ENCODE results near the gene PIK3R4.
A peak's percentile ranks its signal among the peaks of the same experiment; 100 is the strongest.

PIK3R4 gene

DNA sequence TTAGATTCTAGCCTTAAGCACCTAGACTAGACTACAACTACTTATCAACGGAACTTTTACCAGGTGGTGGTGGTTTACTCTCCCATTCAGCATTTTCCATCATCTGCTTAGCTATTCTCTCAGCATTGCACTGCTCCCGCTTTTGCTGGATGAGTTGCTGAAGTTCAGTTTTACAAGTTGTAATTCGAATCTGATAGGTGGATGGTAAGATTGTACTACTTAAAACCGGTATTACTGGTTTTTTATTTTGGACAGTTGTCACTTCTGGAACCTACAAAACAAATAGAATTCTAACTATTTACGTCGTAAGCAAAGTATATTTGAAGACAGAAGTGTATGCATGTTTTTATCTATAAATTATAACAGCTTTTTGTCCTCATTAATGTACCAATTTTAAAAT, 41.1 kb downstream of the PIK3R4 start:
- no peak for DNase-seq (ENCODE audit: low read depth)
- TF ChIP-seq, protein P1, sequence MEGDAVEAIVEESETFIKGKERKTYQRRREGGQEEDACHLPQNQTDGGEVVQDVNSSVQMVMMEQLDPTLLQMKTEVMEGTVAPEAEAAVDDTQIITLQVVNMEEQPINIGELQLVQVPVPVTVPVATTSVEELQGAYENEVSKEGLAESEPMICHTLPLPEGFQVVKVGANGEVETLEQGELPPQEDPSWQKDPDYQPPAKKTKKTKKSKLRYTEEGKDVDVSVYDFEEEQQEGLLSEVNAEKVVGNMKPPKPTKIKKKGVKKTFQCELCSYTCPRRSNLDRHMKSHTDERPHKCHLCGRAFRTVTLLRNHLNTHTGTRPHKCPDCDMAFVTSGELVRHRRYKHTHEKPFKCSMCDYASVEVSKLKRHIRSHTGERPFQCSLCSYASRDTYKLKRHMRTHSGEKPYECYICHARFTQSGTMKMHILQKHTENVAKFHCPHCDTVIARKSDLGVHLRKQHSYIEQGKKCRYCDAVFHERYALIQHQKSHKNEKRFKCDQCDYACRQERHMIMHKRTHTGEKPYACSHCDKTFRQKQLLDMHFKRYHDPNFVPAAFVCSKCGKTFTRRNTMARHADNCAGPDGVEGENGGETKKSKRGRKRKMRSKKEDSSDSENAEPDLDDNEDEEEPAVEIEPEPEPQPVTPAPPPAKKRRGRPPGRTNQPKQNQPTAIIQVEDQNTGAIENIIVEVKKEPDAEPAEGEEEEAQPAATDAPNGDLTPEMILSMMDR (IDR thresholded peaks at IDR 0.05; ENCODE audit: low read depth, low read length, missing control alignments), result no peak
- in situ Hi-C loops (cut with HindIII; ENCODE audit: low sequenced_read_pairs), result no loop called here
- no peak overlapping the region for H3K4me3 ChIP-seq (ENCODE audit: low read depth, low read length)

- TF ChIP-seq, protein P1 (IDR thresholded peaks at IDR 0.05; ENCODE audit: low read depth, low read length, missing control alignments), result no peak
- in situ Hi-C loops (cut with HindIII; ENCODE audit: low sequenced_read_pairs), result no loop called here
- no peak for DNase-seq (ENCODE audit: low read depth)
- no peak overlapping the region for H3K4me3 ChIP-seq (ENCODE audit: low read depth, low read length)
These were observed 43.6 kb downstream of the PIK3R4 start for GRCh38 chr3:130702985-130703384.

DNA sequence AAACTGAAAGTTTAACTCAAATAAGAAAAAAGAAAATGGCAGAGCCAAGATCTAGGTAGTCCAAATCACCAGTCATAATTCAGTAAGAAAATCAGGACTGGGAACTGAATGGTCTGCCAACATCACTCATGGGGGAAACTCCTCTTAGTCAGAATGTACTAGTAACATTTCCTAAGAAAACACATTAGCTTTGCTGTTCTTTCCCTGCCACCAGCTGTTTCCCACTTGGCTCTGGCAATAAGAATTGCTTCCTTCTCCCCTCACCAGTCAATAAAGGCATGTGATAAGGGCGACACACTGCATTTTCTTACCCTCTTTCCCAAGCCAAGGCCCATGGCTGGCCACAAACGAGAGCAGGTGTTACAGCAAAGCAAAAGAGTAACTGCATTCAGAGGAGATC, 46.1 kb downstream of the PIK3R4 start:
- no peak overlapping the region for H3K4me3 ChIP-seq (ENCODE audit: low read depth, low read length)
- in situ Hi-C loops (cut with HindIII; ENCODE audit: low sequenced_read_pairs), result no loop called here
- no peak for DNase-seq (ENCODE audit: low read depth)
- TF ChIP-seq, protein P1 (IDR thresholded peaks at IDR 0.05; ENCODE audit: low read depth, low read length, missing control alignments), result no peak

- TF ChIP-seq, protein P1 (IDR thresholded peaks at IDR 0.05; ENCODE audit: low read depth, low read length, missing control alignments), result peak; percentile 12
- in situ Hi-C loops (cut with HindIII; ENCODE audit: low sequenced_read_pairs), result no loop called here
- no peak for DNase-seq (ENCODE audit: low read depth)
- no peak overlapping the region for H3K4me3 ChIP-seq (ENCODE audit: low read depth, low read length)
These were observed 46.9 kb downstream of the PIK3R4 start for GRCh38 chr3:130699765-130700164.

DNA sequence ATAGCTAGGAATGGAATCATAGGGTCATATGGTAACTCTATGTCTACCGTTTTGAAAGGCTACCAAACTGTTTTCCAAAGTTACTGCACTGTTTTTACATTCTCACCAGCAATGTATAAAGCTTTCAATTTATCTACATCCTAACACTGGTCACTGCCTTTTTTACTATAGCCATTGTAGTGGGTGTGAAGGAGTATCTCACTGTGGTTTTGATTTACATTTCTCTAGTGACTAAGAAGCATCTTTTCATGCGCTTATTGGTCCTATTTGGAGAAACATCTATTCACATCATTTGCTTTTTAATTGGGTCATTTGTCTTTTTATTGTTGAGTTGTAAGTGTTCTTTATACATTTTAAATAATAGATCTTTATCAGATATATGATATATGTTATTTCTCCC, 53.3 kb downstream of the PIK3R4 start:
- in situ Hi-C loops (cut with HindIII; ENCODE audit: low sequenced_read_pairs), result no loop called here
- TF ChIP-seq, protein P1 (IDR thresholded peaks at IDR 0.05; ENCODE audit: low read depth, low read length, missing control alignments), result no peak
- H3K4me3 ChIP-seq (ENCODE audit: low read depth, low read length), result no peak overlapping the region
- DNase-seq (ENCODE audit: low read depth), result no peak

DNA sequence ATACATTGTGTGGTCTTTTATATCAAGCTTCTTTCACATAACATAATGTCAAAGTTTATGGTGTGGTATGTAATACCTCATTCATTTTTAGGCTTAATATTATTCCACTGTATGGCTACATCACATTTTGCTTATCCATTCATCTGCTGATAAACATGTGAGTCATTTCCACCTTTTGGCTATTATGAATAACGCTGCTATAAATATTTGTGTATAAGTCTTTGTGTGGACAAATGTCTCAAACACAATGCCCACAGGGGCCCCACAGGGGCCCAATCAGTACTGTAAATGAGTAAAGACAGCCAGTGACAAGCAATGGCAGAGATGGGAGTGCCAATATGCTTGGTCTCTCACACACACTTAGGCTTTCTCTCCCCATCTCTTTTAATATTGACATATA, 54.2 kb downstream of the PIK3R4 start:
- H3K4me3 ChIP-seq (ENCODE audit: low read depth, low read length), result no peak overlapping the region
- in situ Hi-C loops (cut with HindIII; ENCODE audit: low sequenced_read_pairs), result no loop called here
- TF ChIP-seq, protein P1 (IDR thresholded peaks at IDR 0.05; ENCODE audit: low read depth, low read length, missing control alignments), result no peak
- no peak for DNase-seq (ENCODE audit: low read depth)

Measured in astrocyte of the cerebellum (primary cell).